ENCODE results near the gene UGT1A9.

GRCh38 chr2:233658610-233659009, 13.1 kb upstream of the UGT1A9 start:
- no peak for TF ChIP-seq TAF1 (IDR thresholded peaks at IDR 0.05; ENCODE audit: borderline replicate concordance, insufficient read depth, low read length)
- no peak for TF ChIP-seq REST (IDR thresholded peaks at IDR 0.05; ENCODE audit: insufficient read depth in 1 of 2, low read depth in 2 of 2, low read length in 2 of 2)
- no peak for TF ChIP-seq POLR2AphosphoS5 (IDR thresholded peaks at IDR 0.05; ENCODE audit: low read depth, low read length)
- no peak for TF ChIP-seq SIN3A (IDR thresholded peaks at IDR 0.05; ENCODE audit: borderline replicate concordance, insufficient read depth, low read length)
- TF ChIP-seq FOXP2 (optimal IDR thresholded peaks at IDR 0.05; ENCODE audit: borderline replicate concordance, extremely low read depth, extremely low read length, insufficient read depth), result no peak
